ENCODE data around the gene FN3K.
A peak's percentile ranks its signal among the peaks of the same experiment; 100 is the strongest.
"Not testable (repeated sequence)": the region's sequence is repeated elsewhere in the genome, so short reads cannot be mapped to it uniquely, and the experiment has no call there.

FN3K gene

DNA sequence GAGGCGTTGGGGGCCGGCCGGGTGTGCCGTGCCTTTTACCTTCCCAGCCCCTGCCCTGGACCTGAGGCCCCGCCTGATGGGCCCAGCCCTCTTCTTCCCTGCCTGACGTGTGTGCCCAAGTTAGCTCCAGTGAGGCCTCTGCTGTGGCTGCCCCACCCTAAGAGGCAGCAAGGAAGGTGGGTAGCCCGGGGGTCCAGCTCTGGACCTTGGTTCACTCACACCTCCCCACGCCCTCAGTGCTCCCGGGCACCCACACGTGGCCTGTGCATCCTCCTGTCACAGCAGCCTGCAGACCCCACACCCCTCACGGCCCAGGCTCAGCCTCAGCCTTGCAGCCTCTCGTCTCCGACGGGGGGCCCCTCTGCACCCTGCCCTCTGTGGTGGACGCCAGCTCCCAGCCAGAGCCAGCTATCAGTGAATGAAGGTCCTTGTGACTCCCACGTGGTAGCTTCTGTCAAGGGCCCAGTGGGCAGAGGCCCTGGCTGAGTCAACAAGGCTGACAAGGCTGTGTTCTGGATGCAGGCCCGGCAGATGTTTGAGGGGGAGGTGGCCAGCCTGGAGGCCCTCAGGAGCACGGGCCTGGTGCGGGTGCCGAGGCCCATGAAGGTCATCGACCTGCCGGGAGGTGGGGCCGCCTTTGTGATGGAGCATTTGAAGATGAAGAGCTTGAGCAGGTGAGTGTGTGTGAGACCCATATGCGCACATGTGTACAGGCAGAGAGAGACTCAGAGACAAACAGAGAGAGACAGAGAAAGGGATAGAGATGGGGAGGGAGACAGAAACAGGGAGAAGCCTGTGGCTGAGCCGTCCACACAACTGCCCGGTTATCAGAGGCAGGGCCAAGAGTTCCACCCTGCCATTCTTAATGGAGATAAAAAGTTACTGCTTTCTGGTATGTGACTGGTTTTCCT lies 2.8 kb downstream of the FN3K start:
- peak; percentile 54 for DNase-seq

DNA sequence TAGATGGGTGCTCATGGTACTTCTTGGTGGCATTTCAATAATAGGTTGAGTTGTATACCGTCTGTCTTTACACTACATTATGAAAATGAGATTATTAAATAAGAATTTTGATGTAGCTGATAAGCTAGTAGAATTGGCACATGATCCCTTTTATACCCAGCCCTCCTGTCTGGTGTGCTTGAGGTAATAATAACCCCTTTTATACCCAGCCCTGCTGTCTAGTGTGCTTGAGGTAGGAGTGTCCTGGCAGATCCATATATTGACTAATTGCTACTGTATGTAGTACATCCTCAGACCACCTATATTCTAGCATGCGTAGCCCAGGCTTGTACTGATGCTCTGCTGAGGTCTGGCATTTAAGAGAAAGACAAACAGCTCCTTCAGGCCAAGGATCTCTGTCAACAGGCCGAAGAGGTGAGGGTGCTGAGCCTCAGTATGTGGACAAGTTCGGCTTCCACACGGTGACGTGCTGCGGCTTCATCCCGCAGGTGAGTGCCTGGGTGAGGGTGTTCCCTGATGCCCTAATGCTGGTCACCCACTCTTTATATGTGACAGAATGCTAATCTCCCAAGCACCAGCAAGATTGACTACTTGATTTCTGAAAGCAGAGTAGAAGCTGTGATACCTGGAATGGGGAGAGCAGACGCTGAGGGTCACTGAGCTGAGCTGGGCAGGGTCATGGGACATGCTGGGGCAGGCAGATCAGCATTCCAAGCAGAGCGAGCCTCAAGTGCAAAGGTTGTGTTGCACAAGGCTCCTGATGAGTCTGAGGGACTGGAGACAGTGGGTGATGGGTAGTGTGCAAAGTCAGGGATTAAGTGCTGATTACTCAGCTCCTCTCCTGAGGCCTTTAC lies 5.7 kb downstream of the FN3K start:
- no peak for DNase-seq

GRCh38 chr17:82743344-82744219 lies 8.2 kb downstream of the FN3K start:
- no peak for DNase-seq

DNA sequence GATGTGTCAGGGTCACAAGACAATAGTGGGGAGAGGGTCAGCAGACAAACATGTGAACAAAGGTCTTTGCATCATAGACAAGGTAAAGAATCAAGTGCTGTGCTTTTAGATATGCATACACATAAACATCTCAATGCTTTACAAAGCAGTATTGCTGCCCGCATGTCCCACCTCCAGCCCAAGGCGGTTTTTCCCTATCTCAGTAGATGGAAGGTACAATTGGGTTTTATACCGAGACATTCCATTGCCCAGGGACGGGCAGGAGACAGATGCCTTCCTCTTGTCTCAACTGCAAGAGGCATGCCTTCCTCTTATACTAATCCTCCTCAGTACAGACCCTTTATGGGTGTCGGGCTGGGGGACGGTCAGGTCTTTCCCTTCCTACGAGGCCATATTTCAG lies 9.3 kb downstream of the FN3K start:
- not testable (repeated sequence) for DNase-seq

GRCh38 chr17:82745524-82745923 lies 10.1 kb downstream of the FN3K start:
- DNase-seq, result no peak

DNA sequence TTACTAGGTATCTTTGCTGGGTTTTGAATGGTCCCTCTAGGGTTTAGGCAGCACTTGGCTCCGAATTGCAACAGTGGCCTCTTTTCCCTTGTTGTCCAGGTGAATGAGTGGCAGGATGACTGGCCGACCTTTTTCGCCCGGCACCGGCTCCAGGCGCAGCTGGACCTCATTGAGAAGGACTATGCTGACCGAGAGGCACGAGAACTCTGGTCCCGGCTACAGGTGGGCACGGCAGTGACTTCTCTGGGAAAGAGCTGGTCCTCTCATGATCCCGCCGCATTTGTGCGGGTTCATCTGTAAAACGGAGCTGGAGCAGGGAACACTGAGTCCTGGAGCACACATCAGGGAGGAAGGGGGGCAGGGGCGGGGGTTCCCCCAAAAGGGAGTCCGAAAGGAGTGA lies 13.3 kb downstream of the FN3K start:
- DNase-seq, result no peak

- no peak for DNase-seq
These were observed 15.0 kb downstream of the FN3K start for GRCh38 chr17:82750241-82750908.

- DNase-seq, result no peak
These were observed 15.8 kb downstream of the FN3K start for GRCh38 chr17:82751171-82751570.

DNA sequence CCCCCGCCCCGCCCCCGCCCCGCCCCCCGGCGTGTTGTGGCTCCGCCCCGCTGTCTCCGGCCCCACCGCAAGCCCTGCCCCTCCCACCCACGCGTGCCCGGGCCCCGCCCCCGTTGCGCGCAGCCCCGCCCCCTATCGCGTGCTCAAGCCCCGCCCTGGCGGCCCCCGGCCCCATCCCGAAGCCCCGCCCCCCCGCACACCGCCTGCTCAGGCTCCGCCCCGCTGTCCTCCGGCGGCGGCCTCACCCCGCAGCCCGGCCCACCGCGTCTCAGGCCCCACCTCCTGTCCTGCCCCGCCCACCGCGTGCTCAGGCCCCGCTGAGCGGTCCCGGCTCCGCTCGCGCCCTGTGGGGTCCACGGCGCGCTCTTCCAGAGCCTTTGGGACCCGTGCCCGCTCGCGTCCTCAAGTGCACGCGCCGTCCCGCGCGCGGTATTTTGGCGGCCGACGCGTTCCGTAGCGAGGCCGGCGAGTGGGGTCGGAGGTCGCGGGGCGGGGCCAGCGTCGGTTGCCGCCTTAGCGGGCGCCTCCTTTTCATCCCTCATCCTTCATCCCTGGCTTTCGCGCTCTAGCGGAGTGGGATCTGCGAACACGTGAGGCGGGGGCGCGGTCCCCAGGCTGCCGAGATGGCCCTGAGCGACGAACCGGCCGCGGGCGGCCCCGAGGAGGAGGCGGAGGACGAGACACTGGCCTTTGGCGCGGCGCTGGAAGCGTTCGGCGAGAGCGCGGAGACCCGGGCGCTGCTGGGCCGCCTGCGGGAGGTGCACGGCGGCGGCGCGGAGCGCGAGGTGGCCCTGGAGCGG lies 16.4 kb downstream of the FN3K start, which contains the start of gene TBCD:
TBCD (plus strand) TSS at position 495 of the 800 bp plus-strand sequence; CDS start at position 624, 129 bp downstream.
- DNase-seq, result peak; percentile 87

DNA sequence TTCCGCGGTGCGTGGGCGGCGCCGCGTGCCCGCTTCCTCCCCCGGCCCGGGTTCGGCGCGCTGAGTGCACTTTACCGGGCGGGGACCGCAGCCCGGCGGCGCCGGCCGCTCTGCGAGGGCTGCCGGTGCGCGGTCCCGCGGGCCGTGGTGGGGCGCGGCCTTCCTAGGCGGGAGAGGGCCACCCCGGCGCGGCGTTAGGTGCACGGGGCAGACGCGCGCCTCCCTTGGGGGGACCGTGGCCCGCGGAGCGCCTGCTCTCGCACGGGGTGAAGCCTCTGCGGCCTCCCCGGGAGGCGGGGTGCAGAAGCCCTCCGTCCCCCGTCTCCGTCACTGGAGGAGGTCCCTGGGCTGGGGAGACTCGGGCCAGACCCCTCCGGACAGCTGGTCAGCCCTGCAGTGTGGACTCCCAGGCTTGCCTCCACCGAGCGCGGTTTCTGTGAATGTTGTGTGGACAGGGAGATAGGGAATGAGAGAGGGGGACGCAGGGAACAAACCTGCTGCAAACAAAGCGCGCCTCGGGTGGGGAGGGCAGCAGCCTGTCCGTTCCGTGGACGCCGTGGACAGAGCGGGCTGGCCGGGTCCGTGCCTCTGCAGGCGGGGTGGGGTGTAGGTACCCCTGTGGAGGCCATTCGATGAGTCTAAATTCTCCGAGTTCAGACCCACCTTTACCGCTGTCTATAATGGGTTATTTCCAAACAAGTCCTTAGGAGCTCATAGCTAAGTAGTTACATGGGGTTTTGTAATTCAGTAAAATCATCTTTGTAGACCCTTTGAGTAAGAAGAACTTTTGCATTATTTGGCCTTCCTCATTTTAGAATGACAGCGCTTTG lies 17.2 kb downstream of the FN3K start:
- no peak for DNase-seq

GRCh38 chr17:82753201-82753464 lies 17.7 kb downstream of the FN3K start:
- DNase-seq, result no peak

GRCh38 chr17:82754297-82755208 lies 19.1 kb downstream of the FN3K start:
- no peak for DNase-seq

- no peak for DNase-seq
These were observed 20.8 kb downstream of the FN3K start for GRCh38 chr17:82756166-82756565.

DNA sequence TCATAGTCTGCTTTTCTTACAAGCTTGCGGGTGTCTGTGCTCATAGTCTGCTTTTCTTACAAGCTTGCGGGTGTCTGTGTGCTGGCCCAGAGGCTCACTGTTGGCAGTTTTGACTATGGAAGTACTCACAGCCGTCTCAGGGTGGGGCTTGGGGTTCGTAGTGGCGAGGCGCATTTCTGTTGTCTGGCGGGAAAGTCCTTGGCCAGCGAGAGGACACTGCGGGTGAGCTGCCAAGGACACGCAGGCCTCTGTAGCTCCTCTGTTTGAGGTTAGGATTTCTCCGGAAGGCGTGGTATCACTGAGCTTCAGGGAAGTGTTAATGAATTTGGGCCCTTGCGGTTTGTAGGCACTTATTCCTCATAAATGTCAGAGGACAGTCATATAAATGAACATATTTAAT lies 30.0 kb downstream of the FN3K start:
- DNase-seq, result no peak

DNA sequence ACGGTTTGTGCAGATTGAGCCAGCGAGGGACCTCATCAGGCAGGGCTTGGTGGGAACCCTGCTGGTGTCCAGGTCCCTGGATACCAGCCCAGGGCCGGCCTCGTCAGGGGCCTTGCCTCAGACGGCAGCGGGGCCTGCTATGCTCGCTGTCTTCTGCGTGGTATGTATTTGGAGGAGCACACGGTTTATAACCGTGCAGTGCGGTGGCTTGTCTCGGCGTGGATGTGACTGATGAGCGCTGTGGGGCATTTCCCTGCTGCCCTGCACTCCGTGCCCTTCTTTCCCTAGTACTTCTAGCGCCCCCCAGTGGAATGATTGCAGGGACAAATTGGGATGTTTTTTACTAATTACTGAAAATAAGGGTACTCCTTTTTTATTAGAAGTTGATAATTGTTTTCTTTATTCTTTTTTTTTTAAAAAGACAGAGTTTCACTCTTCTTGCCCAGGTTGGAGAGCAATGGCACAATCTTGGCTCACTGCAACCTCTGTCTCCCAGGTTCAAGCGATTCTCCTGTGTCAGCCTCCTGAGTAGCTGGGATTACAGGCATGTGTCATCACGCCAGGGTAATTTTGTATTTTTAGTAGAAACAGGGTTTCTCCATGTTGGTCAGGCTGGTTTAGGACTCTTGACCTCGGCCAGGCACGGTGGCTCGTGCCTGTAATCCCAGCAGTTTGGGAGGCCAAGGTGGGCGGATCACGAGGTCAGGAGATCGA lies 31.8 kb downstream of the FN3K start:
- no peak for DNase-seq

DNA sequence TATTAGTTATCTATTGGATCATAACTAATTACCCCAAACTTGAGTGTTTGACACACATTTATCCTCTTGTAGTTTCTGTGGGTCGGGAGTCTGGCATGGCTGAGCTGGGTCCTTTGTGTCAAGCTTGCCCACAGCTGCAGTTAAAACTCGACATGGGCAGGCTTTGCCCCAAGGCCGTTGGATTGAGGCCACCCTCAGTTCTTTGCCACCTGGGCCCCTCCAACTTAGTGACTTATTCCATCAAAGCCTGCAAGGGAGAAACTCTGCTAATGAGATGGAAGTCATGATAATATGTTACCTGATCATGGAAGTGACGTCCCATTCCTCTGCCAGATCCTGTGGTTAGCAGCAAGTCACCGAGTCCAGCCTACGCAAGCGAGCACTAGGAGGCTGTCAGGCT lies 33.6 kb downstream of the FN3K start:
- no peak for DNase-seq

- no peak for DNase-seq
These were observed 36.6 kb downstream of the FN3K start for GRCh38 chr17:82772026-82772425.

- DNase-seq, result not testable (repeated sequence)
These were observed 39.0 kb downstream of the FN3K start for GRCh38 chr17:82774456-82774855.
